Erythroblast (primary cell): ENCODE data around the gene NKX6-1.

ENCODE experiments used
- GATA1 ChIP-seq: IDR thresholded peaks from 2 replicates; pipeline ENCODE4 v1.6.1; 2011; ENCODE audit warnings: low read depth, mild to moderate bottlenecking, control low read depth, low read length, moderate library complexity
- POLR2A ChIP-seq: IDR thresholded peaks from 2 replicates; pipeline ENCODE4 v1.6.1; 2011; ENCODE audit warnings: mild to moderate bottlenecking, low read length

- TF ChIP-seq POLR2A (no peak), GATA1 (no peak)
Measured at GRCh38 chr4:84491481-84491880, 7.6 kb downstream of the NKX6-1 start.
